ENCODE data around the gene CAMTA1.
"Not testable (repeated sequence)": the region's sequence is repeated elsewhere in the genome, so short reads cannot be mapped to it uniquely, and the experiment has no call there.

Gene CAMTA1

GRCh38 chr1:7151978-7152377 is 366.7 kb downstream of the CAMTA1 start:
- no peak overlapping the region for H3K4me3 ChIP-seq (ENCODE audit: low read depth, low read length)
- no peak for DNase-seq (ENCODE audit: low read depth)
- no peak for TF ChIP-seq CTCF (IDR thresholded peaks at IDR 0.05; ENCODE audit: control insufficient read depth, extremely low read depth, insufficient read depth)

- H3K4me3 ChIP-seq (ENCODE audit: low read depth, low read length) = no peak overlapping the region
- TF ChIP-seq CTCF (IDR thresholded peaks at IDR 0.05; ENCODE audit: control insufficient read depth, extremely low read depth, insufficient read depth) = no peak
- DNase-seq (ENCODE audit: low read depth) = no peak
Measured at GRCh38 chr1:7152655-7153054, 367.4 kb downstream of the CAMTA1 start.

- no peak for DNase-seq (ENCODE audit: low read depth)
- no peak overlapping the region for H3K4me3 ChIP-seq (ENCODE audit: low read depth, low read length)
- no peak for TF ChIP-seq CTCF (IDR thresholded peaks at IDR 0.05; ENCODE audit: control insufficient read depth, extremely low read depth, insufficient read depth)
Measured at GRCh38 chr1:7153464-7153863, 368.2 kb downstream of the CAMTA1 start.

- TF ChIP-seq CTCF (IDR thresholded peaks at IDR 0.05; ENCODE audit: control insufficient read depth, extremely low read depth, insufficient read depth) = no peak
- H3K4me3 ChIP-seq (ENCODE audit: low read depth, low read length) = no peak overlapping the region
- no peak for DNase-seq (ENCODE audit: low read depth)
Measured at GRCh38 chr1:7159116-7159781, 374.0 kb downstream of the CAMTA1 start.

GRCh38 chr1:7168554-7168953 is 383.3 kb downstream of the CAMTA1 start:
- not testable (repeated sequence) for DNase-seq (ENCODE audit: low read depth)

DNA sequence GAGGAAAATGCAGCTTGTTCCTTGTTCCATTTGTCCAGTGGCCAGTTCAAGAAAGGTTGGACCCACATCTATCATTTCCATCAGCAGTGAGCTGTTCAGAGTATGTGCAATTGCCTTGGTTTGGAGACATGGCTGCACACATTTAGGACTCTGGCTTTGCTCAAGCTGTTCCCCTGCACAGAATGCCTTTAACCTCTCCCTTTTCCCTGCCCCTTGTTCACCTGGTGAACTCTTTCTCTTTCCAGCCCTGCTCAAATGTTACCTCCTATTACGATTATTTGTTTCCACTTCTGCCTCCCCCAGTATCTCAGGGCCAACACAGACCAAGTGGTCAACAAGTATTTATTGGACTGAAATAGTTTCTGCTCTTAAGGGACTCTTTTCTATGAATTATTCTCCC is 385.9 kb downstream of the CAMTA1 start:
- no peak for TF ChIP-seq CTCF (IDR thresholded peaks at IDR 0.05; ENCODE audit: control insufficient read depth, extremely low read depth, insufficient read depth)

More at GRCh38 chr1:7168554-7168953, 383.3 kb downstream of the CAMTA1 start:
- not testable (repeated sequence) for H3K4me3 ChIP-seq (ENCODE audit: low read depth, low read length)

DNA sequence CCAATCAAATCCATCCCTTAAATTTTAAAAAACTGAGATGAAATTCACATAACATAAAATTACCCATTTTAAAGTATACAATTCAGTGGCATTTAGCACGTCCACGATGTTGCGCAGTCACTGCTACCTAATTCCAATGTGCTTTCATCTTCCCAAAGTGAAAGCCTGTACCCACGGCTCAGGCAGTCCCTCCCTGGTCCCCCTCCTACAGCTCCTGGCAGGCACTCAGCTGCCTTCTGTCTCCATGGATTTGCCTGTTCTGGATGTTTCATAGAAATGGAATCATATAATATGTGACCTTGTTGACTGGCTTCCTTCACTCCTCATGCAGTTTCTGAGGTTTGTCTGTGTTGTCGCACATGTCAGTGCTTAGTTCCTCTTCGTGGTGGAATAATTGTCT is 386.3 kb downstream of the CAMTA1 start:
- TF ChIP-seq CTCF (IDR thresholded peaks at IDR 0.05; ENCODE audit: control insufficient read depth, extremely low read depth, insufficient read depth) = no peak
- no peak overlapping the region for H3K4me3 ChIP-seq (ENCODE audit: low read depth, low read length)
- DNase-seq (ENCODE audit: low read depth) = no peak

More for the DNA sequence above, 385.9 kb downstream of the CAMTA1 start:
- no peak for DNase-seq (ENCODE audit: low read depth)
- no peak overlapping the region for H3K4me3 ChIP-seq (ENCODE audit: low read depth, low read length)
